Sigmoid colon (tissue), 3 donors: ENCODE measurements around the gene ARSB.

ENCODE experiments used
- POLR2A ChIP-seq, 2 donors: fragments of 450-650 bp; IDR thresholded peaks; one replicate each; pipeline ENCODE4 v1.6.1; 2016; ENCODE audit warnings: antibody characterized with exemption in 2 of 2, mild to moderate bottlenecking in 2 of 2, moderate library complexity in 2 of 2
- TF ChIP-seq, protein P1 (sequence below), 4 experiments: fragments of 450-650 bp in 3 of 4; fragments of 200-600 bp in 1 of 4; IDR thresholded peaks; one replicate each; pipeline ENCODE4 v1.5.1; 2016 to 2019; ENCODE audit warnings: antibody characterized with exemption in 4 of 4, mild to moderate bottlenecking in 3 of 4, moderate library complexity in 2 of 4

DNA sequence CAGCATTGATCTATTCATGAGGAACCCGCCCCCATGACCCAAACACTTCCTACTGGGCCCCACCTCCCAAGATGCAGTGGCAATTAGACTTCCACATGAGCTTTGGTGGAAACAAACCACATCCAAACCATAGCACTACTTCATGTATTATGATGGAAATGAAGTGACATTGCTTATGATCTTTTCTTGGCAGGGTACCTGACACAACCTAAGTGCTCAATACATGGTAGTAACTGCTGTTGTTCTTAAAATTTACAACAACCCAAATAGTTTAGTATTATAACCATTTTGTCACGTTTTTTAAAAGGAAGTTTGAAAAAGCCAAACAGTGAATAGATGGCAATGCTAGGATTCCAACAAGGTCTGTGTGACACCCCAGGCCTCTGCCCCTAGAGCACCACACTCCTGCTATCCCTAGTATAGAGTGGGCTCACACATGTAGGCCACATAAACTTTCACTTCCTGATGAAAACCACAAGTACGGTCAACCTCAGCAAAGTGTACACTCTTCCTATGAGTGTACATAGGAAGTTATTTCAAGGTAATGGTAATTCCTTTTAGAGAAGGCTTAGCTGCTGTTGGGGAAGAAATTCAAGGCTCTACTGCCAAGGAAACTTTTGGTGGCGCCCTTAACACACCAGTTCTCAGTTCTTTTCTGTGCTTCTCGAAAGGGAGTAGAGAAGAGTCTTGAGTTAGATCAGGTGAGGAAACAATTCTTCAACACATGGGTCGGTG lies 97.6 kb downstream of the ARSB start:
- TF ChIP-seq, protein P1, sequence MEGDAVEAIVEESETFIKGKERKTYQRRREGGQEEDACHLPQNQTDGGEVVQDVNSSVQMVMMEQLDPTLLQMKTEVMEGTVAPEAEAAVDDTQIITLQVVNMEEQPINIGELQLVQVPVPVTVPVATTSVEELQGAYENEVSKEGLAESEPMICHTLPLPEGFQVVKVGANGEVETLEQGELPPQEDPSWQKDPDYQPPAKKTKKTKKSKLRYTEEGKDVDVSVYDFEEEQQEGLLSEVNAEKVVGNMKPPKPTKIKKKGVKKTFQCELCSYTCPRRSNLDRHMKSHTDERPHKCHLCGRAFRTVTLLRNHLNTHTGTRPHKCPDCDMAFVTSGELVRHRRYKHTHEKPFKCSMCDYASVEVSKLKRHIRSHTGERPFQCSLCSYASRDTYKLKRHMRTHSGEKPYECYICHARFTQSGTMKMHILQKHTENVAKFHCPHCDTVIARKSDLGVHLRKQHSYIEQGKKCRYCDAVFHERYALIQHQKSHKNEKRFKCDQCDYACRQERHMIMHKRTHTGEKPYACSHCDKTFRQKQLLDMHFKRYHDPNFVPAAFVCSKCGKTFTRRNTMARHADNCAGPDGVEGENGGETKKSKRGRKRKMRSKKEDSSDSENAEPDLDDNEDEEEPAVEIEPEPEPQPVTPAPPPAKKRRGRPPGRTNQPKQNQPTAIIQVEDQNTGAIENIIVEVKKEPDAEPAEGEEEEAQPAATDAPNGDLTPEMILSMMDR (IDR thresholded peaks at IDR 0.05), result no peak
- no peak for TF ChIP-seq POLR2A (IDR thresholded peaks at IDR 0.05)
